ENCODE measurements around the gene KRT71. TPM values are rescaled to one million over a fixed set of nuclear protein-coding genes. Genes with fewer than 3 reads are reported as not detected.

The KRT71 gene
- total RNA-seq, 1 donor from 2014 or later: not detected

- intact Hi-C loops (cut with micrococcal nuclease): no loop called here
- H3K27ac Mint-ChIP-seq: no peak overlapping the region
- ChIA-PET POLR2A (no interaction called here), CTCF (no interaction called here)
- TF ChIP-seq, protein P1, sequence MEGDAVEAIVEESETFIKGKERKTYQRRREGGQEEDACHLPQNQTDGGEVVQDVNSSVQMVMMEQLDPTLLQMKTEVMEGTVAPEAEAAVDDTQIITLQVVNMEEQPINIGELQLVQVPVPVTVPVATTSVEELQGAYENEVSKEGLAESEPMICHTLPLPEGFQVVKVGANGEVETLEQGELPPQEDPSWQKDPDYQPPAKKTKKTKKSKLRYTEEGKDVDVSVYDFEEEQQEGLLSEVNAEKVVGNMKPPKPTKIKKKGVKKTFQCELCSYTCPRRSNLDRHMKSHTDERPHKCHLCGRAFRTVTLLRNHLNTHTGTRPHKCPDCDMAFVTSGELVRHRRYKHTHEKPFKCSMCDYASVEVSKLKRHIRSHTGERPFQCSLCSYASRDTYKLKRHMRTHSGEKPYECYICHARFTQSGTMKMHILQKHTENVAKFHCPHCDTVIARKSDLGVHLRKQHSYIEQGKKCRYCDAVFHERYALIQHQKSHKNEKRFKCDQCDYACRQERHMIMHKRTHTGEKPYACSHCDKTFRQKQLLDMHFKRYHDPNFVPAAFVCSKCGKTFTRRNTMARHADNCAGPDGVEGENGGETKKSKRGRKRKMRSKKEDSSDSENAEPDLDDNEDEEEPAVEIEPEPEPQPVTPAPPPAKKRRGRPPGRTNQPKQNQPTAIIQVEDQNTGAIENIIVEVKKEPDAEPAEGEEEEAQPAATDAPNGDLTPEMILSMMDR (IDR thresholded peaks at IDR 0.05): no peak
- H3K4me3 Mint-ChIP-seq: no peak overlapping the region
- no peaks in the 10 kb centered on the region for H3K4me1 Mint-ChIP-seq
- no peaks in the 10 kb centered on the region for H3K9me3 Mint-ChIP-seq
- DNase-seq: no peak
- no peak for ATAC-seq (ENCODE audit: low read depth)
- H3K36me3 Mint-ChIP-seq (ENCODE audit: low read depth): no peaks in the 10 kb centered on the region
- H3K27me3 Mint-ChIP-seq: peaks cover 5% of the 10 kb centered on the region
These were observed 7.0 kb upstream of the KRT71 start for GRCh38 chr12:52559979-52560378.

DNA sequence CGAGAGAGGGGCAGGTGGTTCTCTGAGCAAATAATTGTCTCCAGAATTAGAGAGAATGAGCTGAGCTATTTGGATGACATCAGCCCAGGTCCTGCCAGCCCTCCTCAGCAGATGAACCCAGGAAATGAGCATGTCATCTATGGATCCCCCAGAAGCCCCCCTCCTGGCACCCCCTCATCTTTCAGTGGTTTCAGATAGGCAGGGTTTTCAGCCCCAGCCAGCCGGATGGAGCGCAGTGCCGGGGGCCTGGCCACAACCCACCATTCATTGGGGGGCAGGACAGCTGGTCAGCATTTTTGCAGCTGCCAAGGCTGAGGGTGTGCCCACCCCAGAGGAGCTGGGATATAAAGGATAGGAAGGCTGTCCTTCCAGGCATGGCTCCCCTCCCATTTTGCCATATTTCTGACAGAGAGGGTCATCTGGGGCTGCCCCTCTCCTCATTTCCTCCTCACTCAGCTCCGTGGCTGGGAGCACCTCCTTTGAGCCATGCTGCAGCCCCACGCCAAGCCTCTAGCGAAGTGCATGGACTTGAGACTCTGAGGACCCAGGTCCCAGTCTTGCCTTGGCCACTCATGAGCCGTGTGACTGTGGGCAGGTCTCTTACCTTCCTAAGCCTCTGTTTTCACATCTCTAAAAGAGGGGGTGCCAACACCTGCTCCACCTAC lies 6.0 kb upstream of the KRT71 start:
- Mint-ChIP-seq H3K4me3 (no peak overlapping the region), H3K27me3 (peaks cover 5% of the 10 kb centered on the region), H3K27ac (no peak overlapping the region), H3K9me3 (no peaks in the 10 kb centered on the region), H3K4me1 (no peaks in the 10 kb centered on the region), H3K36me3 (ENCODE audit: low read depth) (no peaks in the 10 kb centered on the region)
- TF ChIP-seq, protein P1 (IDR thresholded peaks at IDR 0.05): no peak
- ATAC-seq (ENCODE audit: low read depth) (no peak), DNase-seq (no peak)
- POLR2A ChIA-PET: no interaction called here
- CTCF ChIA-PET: no interaction called here
- intact Hi-C loops (cut with micrococcal nuclease): no loop called here

- Mint-ChIP-seq H3K36me3 (ENCODE audit: low read depth) (no peaks in the 10 kb centered on the region), H3K4me1 (no peaks in the 10 kb centered on the region), H3K27ac (no peak overlapping the region), H3K27me3 (peaks cover 5% of the 10 kb centered on the region), H3K4me3 (no peak overlapping the region), H3K9me3 (no peaks in the 10 kb centered on the region)
- DNase-seq (no peak), ATAC-seq (ENCODE audit: low read depth) (no peak)
- TF ChIP-seq, protein P1 (IDR thresholded peaks at IDR 0.05): no peak
- ChIA-PET CTCF (no interaction called here), POLR2A (no interaction called here)
- intact Hi-C loops (cut with micrococcal nuclease): no loop called here
These were observed 4.5 kb upstream of the KRT71 start for GRCh38 chr12:52557476-52557875.

DNA sequence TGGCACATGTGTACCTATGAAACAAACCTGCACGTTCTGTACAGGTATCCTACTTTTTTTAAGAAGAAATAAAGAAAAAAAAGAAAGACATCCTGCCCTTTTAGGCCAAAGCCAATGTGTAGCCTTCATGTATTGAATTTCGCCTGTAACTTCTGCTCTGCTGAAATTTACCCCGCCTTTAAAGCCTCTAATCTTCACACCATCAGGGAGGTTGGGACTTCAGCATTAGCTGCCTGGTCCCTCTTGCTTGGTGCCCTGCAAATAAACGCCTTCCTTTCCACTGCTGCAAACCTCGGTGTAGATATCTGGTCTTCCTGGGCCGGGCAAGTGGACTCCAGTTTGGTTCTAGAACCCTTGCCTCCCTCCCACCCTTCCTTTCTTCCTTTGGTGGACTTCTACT lies 2.6 kb upstream of the KRT71 start:
- Mint-ChIP-seq H3K36me3 (ENCODE audit: low read depth) (no peaks in the 10 kb centered on the region), H3K27me3 (peaks cover 9% of the 10 kb centered on the region), H3K27ac (no peak overlapping the region), H3K9me3 (no peaks in the 10 kb centered on the region), H3K4me3 (no peak overlapping the region), H3K4me1 (no peaks in the 10 kb centered on the region)
- ATAC-seq (ENCODE audit: low read depth): no peak
- ChIA-PET POLR2A (no interaction called here), CTCF (no interaction called here)
- TF ChIP-seq, protein P1 (IDR thresholded peaks at IDR 0.05): no peak
- DNase-seq: no peak
- intact Hi-C loops (cut with micrococcal nuclease): no loop called here

DNA sequence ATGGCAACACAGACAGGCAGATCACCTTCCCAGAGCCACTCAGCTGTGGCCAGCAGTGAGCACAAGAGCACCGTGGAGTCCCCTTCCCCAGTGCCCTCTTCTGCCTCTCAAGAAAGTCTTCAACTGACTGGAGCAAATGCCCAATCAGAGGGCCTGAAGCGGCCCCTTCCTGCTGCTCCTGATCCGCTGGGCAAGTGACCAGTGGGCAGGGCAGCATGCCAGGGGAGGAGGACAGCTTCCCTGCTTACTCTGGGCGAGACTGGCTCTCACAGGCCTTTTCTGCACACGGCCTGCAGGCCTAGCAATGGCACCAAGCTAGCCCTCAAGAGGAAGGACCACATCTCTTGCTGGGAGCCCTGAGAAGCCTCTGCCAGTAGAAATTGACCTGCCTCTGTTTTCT lies 890 bp downstream of the KRT71 start:
- no peak overlapping the region for H3K27ac Mint-ChIP-seq
- ChIA-PET POLR2A (interaction anchor here (0.6 kb wide), 1 partner anchor 26 kb away, joined by 5 read pairs; no protein-coding TSS in a partner anchor), CTCF (no interaction called here)
- no peaks in the 10 kb centered on the region for H3K9me3 Mint-ChIP-seq
- no peak for ATAC-seq (ENCODE audit: low read depth)
- H3K36me3 Mint-ChIP-seq (ENCODE audit: low read depth): no peaks in the 10 kb centered on the region
- TF ChIP-seq, protein P1 (IDR thresholded peaks at IDR 0.05): no peak
- H3K27me3 Mint-ChIP-seq: peaks cover 11% of the 10 kb centered on the region
- no peak for DNase-seq
- no peaks in the 10 kb centered on the region for H3K4me1 Mint-ChIP-seq
- H3K4me3 Mint-ChIP-seq: no peak overlapping the region
- intact Hi-C loops (cut with micrococcal nuclease): no loop called here

All from activated B cell treated with CpG ODN at 0.5 μM for 24 hours (primary cell).